ENCODE results near the gene IL1RN.

The IL1RN gene

DNA sequence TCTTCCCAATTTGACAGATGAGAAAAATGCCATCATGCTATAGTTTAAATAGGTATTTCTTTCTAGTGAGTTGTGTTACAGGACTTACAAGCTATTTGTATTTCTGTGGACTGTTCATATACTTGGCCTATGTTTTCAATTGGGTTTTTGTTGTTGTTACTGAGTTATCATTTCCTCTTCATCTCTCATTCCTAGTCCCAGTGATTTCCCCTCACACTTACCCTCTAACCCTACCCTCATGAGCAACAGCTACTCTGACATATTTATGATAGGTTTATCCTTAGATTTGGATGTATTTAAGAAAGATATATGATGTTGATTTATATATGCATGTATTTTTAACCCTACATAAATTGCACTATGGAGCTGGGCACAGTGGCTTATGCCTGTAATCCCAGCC is 35.5 kb downstream of the IL1RN start:
- ChIA-PET POLR2A (no interaction called here), CTCF (interaction anchor here (0.7 to 7.4 kb wide), 5 partner anchors 11 to 228 kb away, joined by 3 to 53 read pairs (median 4); partner anchors contain the start of gene PSD4)
- TF ChIP-seq, protein P1, sequence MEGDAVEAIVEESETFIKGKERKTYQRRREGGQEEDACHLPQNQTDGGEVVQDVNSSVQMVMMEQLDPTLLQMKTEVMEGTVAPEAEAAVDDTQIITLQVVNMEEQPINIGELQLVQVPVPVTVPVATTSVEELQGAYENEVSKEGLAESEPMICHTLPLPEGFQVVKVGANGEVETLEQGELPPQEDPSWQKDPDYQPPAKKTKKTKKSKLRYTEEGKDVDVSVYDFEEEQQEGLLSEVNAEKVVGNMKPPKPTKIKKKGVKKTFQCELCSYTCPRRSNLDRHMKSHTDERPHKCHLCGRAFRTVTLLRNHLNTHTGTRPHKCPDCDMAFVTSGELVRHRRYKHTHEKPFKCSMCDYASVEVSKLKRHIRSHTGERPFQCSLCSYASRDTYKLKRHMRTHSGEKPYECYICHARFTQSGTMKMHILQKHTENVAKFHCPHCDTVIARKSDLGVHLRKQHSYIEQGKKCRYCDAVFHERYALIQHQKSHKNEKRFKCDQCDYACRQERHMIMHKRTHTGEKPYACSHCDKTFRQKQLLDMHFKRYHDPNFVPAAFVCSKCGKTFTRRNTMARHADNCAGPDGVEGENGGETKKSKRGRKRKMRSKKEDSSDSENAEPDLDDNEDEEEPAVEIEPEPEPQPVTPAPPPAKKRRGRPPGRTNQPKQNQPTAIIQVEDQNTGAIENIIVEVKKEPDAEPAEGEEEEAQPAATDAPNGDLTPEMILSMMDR (IDR thresholded peaks at IDR 0.05; ENCODE audit: control extremely low read depth, extremely low read depth, low read depth, missing control alignments): no peak
- no peak for DNase-seq (ENCODE audit: extremely low spot score)

DNA sequence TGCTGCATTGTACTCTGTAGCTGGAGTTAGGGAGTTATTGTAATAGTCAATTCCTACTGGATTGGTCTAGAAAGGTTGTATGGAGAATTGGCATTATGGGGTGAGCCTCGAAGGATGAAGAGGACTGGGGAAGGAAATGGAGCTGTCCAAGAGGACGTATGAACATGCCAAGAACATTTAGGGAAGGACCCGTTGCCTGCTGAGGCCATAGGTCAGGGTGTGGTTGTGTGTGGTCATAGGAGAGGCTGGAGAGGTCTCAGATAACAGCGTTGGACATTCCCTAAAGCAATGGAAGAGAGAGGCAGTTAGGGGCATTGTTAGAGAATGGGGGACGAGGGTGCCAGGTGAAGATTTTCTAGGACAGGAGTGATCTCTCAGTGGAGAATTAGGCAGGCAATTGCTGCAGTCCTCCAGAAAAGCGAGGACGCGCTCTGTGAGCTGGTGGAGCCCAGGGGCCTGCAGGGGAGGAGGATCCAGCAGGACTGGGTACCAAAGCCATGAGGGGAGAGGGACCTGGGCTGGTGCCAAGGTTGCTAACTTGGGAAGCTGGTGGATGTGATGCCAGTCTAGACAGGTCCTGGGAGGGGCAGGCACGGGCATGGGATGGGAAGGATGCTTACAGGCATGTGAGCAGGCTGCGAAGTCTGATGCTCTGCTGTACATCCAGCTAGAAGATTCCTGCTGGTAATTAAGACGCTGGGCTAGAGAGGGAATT is 37.0 kb downstream of the IL1RN start:
- CTCF ChIA-PET: interaction anchor here (1.2 to 7.4 kb wide), 6 partner anchors 8 to 226 kb away, joined by 3 to 53 read pairs (median 6); no protein-coding TSS in a partner anchor

DNA sequence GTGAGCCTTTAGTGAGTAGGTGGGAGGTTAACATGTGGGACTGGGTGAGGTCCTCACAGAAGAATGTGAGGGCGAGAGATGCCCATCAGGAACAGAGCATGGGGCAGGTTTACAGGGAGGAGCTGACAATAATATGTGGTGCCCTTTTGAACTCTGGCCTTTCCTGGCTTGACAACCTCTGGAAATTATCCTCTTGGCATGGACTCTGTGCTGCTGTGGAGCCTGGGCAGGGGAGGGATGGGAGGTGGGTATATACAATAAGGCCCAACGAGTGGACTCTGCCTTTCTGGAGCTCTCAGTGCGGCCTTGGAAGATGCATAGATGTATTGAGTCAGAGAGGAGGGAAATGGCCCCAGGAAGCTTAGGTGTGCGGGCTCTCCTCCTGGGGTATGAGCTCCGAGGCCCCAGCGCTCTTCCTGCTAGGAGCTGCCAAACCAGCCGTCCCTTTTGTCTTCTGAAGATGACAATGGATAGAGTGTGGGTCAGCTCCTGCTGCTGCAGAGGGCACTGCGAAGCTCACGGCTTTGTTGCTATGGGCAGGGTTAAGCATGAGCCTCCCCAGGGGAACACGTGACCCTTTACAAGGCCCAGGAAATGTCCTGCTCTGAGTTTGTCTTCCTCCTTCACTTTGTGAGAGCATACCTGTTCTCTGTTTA is 37.7 kb downstream of the IL1RN start:
- TF ChIP-seq, protein P1 (IDR thresholded peaks at IDR 0.05; ENCODE audit: control extremely low read depth, extremely low read depth, low read depth, missing control alignments): no peak
- ChIA-PET POLR2A (interaction anchor here (1.3 kb wide), 1 partner anchor 9 kb away, joined by 4 read pairs; the partner anchor contains the start of gene PSD4), CTCF (interaction anchor here (1.1 to 7.4 kb wide), 8 partner anchors 9 to 226 kb away, joined by 3 to 53 read pairs (median 4); no protein-coding TSS in a partner anchor)
- no peak for DNase-seq (ENCODE audit: extremely low spot score)

More for the DNA sequence above, 37.0 kb downstream of the IL1RN start:
- TF ChIP-seq, protein P1 (IDR thresholded peaks at IDR 0.05; ENCODE audit: control extremely low read depth, extremely low read depth, low read depth, missing control alignments): no peak
- DNase-seq (ENCODE audit: extremely low spot score): no peak
- POLR2A ChIA-PET: interaction anchor here (1.3 kb wide), 1 partner anchor 10 kb away, joined by 4 read pairs; the partner anchor contains the start of gene PSD4

DNA sequence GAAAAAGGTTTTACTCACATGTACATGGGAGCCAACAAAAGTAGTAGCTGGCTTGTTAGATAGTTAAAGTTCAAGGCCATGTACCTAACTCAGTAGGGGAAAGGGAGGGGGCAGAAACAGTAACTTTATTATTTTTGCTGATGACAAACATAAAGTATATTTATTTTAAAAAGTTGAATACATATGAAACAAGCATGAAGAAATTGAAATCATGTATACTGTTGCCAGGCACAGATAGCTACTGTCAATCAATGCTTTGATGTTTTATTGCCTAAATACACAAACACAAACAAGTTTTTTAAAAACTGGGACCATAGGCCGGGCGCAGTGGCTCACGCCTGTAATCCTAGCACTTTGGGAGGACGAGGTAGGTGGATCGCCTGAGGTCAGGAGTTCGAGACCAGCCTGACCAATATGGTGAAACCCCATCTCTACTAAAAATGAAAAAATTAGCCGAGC is 38.8 kb downstream of the IL1RN start:
- CTCF ChIA-PET: interaction anchor here (1.0 to 7.4 kb wide), 8 partner anchors 8 to 224 kb away, joined by 3 to 53 read pairs (median 4); no protein-coding TSS in a partner anchor
- TF ChIP-seq, protein P1 (IDR thresholded peaks at IDR 0.05; ENCODE audit: control extremely low read depth, extremely low read depth, low read depth, missing control alignments): no peak
- no peak for DNase-seq (ENCODE audit: extremely low spot score)
- POLR2A ChIA-PET: no interaction called here

DNA sequence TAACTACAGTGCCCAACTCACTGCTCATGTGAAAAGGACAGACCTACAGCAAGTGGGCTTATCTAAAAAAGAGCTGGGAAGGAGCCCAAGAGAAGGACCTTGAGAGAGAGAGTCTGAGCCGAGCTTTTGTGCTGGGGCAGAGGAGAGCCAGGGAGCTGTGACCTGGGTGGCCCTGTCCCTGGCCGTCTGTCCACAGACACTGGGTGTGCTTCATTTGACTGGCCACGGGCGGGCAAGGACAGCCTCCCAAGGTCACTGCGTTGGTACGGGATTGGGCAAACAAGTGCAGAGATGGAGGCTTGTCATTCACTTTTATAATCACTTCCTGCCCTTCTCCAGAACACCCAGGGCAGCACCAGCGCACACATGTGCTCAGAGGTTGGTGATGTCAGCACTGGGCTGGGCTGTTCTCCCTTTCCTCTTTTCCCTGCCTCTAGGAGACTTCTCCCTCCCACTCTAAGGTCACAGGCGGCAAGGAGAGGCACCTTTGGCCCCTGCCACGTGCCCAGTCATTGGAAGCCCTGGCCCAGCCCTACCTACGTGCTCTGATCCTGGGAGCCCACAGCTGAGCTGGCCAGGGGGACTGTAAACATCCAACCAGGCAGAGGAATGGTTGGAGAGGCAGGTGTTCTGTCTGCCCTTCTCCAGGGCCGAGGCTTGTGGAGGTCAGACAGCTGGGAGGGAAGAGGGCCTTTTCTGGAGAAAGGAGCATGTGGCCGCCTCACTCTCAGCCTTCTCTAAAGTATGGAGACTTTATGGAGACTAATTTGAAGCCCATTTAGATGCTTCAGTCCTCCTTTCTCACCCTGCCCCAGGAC is 39.9 kb downstream of the IL1RN start:
- POLR2A ChIA-PET: no interaction called here
- no peak for DNase-seq (ENCODE audit: extremely low spot score)
- CTCF ChIA-PET: interaction anchor here (0.9 to 7.4 kb wide), 3 partner anchors 15 to 223 kb away, joined by 3 to 53 read pairs (median 5); no protein-coding TSS in a partner anchor
- TF ChIP-seq, protein P1 (IDR thresholded peaks at IDR 0.05; ENCODE audit: control extremely low read depth, extremely low read depth, low read depth, missing control alignments): no peak

DNA sequence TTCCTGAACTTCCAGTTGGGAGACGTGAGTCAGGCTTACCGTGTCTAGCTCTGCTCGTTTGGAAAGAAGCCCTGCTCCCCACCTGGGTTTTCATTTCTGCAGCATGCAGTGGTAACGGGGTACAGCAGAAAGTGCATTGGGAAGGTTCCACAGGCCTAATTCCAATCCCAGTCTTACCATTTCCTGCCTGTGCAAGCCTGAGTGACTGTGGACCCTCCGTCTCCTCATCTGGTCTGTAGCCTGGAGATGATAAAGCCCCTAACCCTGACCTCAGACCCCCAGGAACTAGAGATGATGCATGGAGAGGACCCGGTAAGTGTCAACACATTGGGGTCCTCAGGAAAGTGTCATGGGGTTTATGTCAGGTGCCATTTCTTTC is 40.6 kb downstream of the IL1RN start:
- POLR2A ChIA-PET: no interaction called here
- no peak for DNase-seq (ENCODE audit: extremely low spot score)
- TF ChIP-seq, protein P1 (IDR thresholded peaks at IDR 0.05; ENCODE audit: control extremely low read depth, extremely low read depth, low read depth, missing control alignments): no peak
- CTCF ChIA-PET: interaction anchor here (0.6 to 7.4 kb wide), 3 partner anchors 10 to 30 kb away, joined by 3 to 53 read pairs (median 3); no protein-coding TSS in a partner anchor
